HG03060 (cell line): ENCODE measurements around the gene LUZP1.
"Not testable (repeated sequence)": the region's sequence is repeated elsewhere in the genome, so short reads cannot be mapped to it uniquely, and the experiment has no call there.

Source experiments
- ATAC-seq: cut with Tn5 transposase; IDR thresholded peaks from one replicate; pipeline ENCODE4 v1.9.1; 2021; ENCODE audit warnings: low read depth, moderate number of reproducible peaks; ENCODE audit not compliant: unreplicated experiment

Gene LUZP1

DNA sequence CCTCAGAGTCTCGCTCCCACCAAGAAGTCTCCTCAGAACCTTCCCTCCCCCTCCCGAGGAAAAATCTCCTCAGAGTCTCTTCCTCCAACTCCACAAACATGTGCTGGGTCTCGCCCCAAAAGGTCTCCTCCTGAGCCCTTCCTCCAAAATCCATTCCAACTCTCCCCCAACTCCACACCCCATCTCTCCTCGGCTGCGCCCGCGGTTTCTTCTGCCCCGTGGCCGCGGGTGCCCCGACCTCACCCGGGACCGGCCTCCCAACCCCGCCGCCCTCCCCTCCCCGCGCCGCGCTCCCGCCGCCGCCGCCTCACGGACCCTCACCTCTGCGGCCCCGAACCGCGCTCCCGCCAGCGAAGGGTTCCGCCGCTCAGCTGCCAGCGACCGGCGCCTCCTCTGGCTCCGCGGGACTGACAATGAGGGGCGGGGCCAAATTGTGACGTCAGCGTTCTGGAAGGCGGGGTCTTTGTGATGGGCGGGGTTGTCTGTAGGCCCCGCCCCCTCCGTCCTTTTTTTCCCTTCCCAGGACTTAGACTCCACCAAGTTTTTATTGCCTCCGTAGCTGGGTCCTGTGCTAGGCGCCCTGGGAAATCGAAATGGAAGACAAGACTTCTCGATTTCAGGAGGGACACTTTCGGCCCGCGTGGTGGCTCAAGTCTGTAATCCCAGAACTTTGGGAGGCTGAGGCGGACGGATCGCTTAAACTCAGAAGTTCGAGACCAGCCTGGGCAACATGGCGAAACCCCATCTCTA, at the start of gene LUZP1:
LUZP1 (minus strand) TSS at position 412 of the 750 bp plus-strand sequence.
- ATAC-seq: no peak

- ATAC-seq: no peak
These were observed 48.9 kb upstream of the LUZP1 start, which contains the start of gene HTR1D for GRCh38 chr1:23217421-23218115. Gene HTR1D, minus strand, starts transcription at chr1:23217502. Its CDS starts 23,283 bp downstream, at chr1:23194219.

- ATAC-seq: no peak
These were observed 48.2 kb upstream of the LUZP1 start for GRCh38 chr1:23216771-23217420.

GRCh38 chr1:23215751-23216449, 47.2 kb upstream of the LUZP1 start:
- no peak for ATAC-seq

DNA sequence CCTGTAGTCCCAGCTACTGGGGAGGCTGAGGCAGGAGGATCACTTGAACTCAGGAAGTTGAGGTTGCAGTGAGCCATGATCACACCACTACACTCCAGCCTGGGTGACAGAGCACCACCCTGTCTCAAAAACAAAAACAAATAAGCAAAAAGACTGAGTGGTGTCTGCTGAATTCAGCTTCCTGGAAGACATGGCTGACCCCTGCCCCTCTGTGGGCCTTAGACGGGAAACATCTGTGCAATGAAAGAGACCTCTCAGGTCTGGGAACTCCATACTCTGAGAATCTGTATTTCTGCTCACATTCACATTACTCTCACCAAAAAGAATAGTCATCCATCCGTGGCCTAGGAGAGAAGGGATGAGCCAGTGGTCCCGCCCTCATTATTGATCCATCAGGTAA, 46.6 kb upstream of the LUZP1 start:
- no peak for ATAC-seq

DNA sequence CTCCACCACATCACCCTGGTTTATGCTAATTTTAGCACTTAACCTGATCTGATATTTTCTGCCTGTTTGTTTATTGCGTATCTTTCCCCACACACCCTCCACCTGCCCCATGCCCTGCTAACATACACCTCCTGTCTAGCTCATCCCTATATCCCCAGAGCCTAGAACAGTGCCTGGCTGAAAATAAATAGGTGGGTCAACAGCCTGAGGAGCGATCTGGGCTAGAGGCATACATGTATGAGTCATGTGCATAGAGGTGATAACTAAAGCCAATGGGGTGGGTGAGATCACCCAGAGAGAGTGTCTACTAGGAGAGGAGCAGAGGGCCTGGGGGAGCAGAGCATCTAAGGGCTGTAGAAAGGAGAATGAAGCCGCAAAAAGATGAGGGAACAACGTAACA, 46.0 kb upstream of the LUZP1 start:
- no peak for ATAC-seq

GRCh38 chr1:23211955-23212354, 43.3 kb upstream of the LUZP1 start:
- ATAC-seq: no peak

DNA sequence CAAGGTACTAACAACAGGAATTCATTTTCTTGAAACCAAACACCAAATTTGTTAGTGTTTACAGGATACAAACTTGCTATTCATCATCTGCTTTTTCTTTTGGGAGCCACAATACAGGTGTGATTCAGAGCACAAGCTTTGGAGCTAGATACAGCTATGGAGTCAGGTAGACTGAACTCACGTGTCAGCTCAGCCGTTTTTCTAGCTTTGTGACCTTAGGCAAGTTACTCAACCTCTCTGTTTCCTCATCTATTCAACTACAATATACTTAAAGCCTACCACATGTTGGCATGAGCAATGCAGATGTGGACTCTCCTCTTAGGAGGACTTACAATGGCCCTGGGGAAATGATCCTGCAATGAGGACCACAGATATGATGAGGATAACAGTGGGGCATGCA, 42.3 kb upstream of the LUZP1 start:
- ATAC-seq: no peak

GRCh38 chr1:23210351-23210785, 41.7 kb upstream of the LUZP1 start:
- ATAC-seq: no peak

DNA sequence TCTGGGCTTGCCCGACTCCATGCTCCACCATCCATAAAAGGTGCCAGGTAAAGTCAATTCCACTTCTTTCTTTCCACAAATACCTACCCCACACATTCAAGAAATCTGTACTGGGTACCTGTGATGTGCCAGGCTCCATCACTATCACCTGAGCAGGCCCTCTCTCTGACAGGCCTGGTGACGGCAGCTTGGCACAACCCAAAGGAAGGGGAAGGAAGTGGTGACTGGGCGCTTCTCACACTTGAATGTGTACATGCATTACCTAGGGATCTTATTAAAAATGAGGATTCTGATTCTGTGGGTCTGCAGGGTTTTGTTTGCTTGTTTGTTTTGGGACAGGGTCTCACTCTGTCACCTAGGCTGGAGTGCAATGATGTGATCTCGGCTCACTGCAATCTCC, 41.1 kb upstream of the LUZP1 start:
- no peak for ATAC-seq

GRCh38 chr1:23208527-23208926, 39.9 kb upstream of the LUZP1 start:
- ATAC-seq: no peak

DNA sequence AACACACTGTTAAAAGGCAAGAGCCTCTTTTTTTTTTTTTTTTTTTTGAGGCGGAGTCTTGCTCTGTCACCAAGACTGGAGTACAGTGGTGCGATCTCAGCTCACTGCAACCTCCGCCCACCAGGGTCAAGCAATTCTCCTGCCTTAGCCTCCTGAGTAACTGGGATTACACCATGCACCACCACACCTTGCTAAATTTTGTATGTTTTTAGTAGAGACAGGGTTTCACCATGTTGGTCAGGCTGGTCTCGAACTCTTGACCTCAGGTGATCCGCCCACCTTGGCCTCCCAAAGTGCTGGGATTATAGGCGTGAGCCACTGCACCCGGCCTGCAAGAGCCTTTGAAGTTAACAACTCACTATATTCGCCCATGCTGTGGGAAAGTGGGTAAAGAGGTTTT, 39.1 kb upstream of the LUZP1 start:
- ATAC-seq: not testable (repeated sequence)

- ATAC-seq: no peak
These were observed 33.6 kb upstream of the LUZP1 start for GRCh38 chr1:23202263-23202749.

DNA sequence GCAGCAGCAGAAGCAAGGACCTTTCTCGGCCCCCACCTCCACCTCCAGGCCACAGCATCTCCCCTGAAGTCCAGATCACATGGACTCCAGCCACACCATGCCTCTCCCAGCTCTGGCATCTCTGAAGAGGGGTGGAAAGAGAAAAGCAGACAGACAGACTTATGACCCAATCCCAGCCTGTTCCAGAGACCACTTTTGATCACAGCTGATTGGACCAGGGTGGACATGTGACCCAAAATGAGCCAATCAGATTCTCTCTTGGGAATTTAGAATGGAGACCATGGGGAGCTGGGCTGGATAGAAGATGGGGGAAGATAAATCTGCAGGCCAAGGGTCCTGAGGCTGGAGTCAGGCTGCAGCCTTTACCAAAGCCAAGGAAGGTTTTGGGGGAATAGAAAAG, 32.2 kb upstream of the LUZP1 start:
- ATAC-seq: no peak

GRCh38 chr1:23198373-23198772, 29.7 kb upstream of the LUZP1 start:
- no peak for ATAC-seq

GRCh38 chr1:23196627-23197328, 28.1 kb upstream of the LUZP1 start:
- no peak for ATAC-seq

- no peak for ATAC-seq
These were observed 25.7 kb upstream of the LUZP1 start for GRCh38 chr1:23194119-23194984.

- no peak for ATAC-seq
These were observed 24.9 kb upstream of the LUZP1 start for GRCh38 chr1:23193391-23194118.
